GM18498 (cell line): ENCODE measurements around the gene LRIG1.

Source experiments
- ATAC-seq: cut with Tn5 transposase; IDR thresholded peaks from one replicate; pipeline ENCODE4 v1.9.1; 2021; ENCODE audit warnings: mild to moderate bottlenecking, moderate library complexity; ENCODE audit not compliant: unreplicated experiment

LRIG1 gene

GRCh38 chr3:66500576-66501482 lies at the start of gene LRIG1:
TSS of gene LRIG1 (minus strand) at chr3:66501022. CDS start at chr3:66500407, 615 bp downstream.
- peak; percentile 97 for ATAC-seq

GRCh38 chr3:66544619-66545429 lies 44.0 kb upstream of the LRIG1 start:
- ATAC-seq: no peak

GRCh38 chr3:66542153-66542552 lies 41.3 kb upstream of the LRIG1 start:
- ATAC-seq: no peak

- no peak for ATAC-seq
Observed at GRCh38 chr3:66539466-66539989, 38.7 kb upstream of the LRIG1 start.

GRCh38 chr3:66538390-66538789 lies 37.6 kb upstream of the LRIG1 start:
- ATAC-seq: no peak

- no peak for ATAC-seq
Observed at GRCh38 chr3:66537735-66538134, 36.9 kb upstream of the LRIG1 start.

GRCh38 chr3:66536791-66537190 lies 36.0 kb upstream of the LRIG1 start:
- ATAC-seq: no peak

- ATAC-seq: no peak
Observed at GRCh38 chr3:66534304-66534845, 33.6 kb upstream of the LRIG1 start.

- no peak for ATAC-seq
Observed at GRCh38 chr3:66532613-66533012, 31.8 kb upstream of the LRIG1 start.

- ATAC-seq: no peak
Observed at GRCh38 chr3:66532160-66532587, 31.4 kb upstream of the LRIG1 start.

- ATAC-seq: no peak
Observed at GRCh38 chr3:66531256-66531655, 30.4 kb upstream of the LRIG1 start.

GRCh38 chr3:66527246-66527645 lies 26.4 kb upstream of the LRIG1 start:
- ATAC-seq: no peak

- ATAC-seq: no peak
Observed at GRCh38 chr3:66525771-66526170, 24.9 kb upstream of the LRIG1 start.

GRCh38 chr3:66520724-66521123 lies 19.9 kb upstream of the LRIG1 start:
- ATAC-seq: no peak

- ATAC-seq: no peak
Observed at GRCh38 chr3:66518644-66519043, 17.8 kb upstream of the LRIG1 start.

GRCh38 chr3:66518126-66518525 lies 17.3 kb upstream of the LRIG1 start:
- ATAC-seq: no peak

- ATAC-seq: no peak
Observed at GRCh38 chr3:66517241-66517640, 16.4 kb upstream of the LRIG1 start.

- ATAC-seq: no peak
Observed at GRCh38 chr3:66508461-66508860, 7.6 kb upstream of the LRIG1 start.

- ATAC-seq: no peak
Observed at GRCh38 chr3:66507423-66508260, 6.8 kb upstream of the LRIG1 start.

- no peak for ATAC-seq
Observed at GRCh38 chr3:66506154-66506553, 5.3 kb upstream of the LRIG1 start.
